Measurements from ENCODE around the gene IQSEC1. TPM values are rescaled to one million over a fixed set of nuclear protein-coding genes. Genes with fewer than 3 reads are reported as not detected.

IQSEC1 gene
- total RNA-seq, 2 donors from 2014 or later: 57.5 to 63.9 TPM

DNA sequence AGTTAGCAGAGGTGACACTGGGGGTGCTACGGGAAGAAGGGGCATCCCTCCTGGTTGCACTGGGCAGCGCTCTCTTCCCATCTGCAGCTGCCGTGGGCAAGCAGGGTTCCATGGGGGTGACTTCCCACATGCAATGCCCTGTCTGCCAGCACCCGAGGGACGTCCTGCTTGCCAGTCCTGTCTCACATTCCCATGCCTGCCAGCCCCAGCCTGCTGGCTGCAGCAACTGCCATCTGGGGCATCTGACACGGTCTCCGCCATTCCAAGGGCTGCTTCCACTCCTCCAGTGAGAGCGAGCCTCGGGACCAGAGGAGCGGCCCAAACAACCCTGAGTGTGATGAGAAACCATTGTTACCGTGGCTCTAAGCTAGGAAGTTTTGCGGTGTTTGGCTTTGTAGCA lies 186.5 kb downstream of the IQSEC1 start:
- no peak overlapping the region for H3K4me3 ChIP-seq
- no peak for DNase-seq (ENCODE audit: low spot score)

DNA sequence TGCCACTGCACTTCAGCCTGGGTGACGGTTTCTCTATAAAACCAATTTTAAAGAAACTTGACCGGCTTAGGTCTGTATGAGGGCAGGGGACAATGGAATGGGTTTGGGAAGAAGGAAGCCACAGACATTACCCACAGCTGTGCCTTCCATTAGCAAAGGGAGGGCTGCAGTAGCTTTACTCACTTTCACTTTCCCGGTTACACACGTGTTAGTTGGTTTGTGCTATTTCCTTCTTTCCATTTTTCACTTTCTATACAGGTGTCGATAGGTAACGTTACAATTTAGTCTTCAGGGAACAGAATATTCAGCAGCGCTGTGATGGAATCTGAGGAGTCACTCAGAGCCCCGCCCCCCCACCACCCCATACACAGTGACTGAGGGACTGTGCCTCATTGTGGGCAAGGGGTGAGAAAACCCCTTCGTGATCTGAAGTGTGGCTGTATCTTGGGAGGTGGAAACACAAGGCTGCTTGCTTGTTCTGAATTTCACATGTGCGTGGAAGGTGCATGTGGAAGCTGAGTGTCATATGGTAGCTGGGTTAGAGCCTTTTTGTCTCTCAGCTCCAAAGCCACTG lies 187.0 kb downstream of the IQSEC1 start:
- H3K4me1 ChIP-seq: peaks cover 0 to 8% of the 10 kb centered on the region in 2 donors
- H3K27ac ChIP-seq: no peak overlapping the region
- TF ChIP-seq, protein P1, sequence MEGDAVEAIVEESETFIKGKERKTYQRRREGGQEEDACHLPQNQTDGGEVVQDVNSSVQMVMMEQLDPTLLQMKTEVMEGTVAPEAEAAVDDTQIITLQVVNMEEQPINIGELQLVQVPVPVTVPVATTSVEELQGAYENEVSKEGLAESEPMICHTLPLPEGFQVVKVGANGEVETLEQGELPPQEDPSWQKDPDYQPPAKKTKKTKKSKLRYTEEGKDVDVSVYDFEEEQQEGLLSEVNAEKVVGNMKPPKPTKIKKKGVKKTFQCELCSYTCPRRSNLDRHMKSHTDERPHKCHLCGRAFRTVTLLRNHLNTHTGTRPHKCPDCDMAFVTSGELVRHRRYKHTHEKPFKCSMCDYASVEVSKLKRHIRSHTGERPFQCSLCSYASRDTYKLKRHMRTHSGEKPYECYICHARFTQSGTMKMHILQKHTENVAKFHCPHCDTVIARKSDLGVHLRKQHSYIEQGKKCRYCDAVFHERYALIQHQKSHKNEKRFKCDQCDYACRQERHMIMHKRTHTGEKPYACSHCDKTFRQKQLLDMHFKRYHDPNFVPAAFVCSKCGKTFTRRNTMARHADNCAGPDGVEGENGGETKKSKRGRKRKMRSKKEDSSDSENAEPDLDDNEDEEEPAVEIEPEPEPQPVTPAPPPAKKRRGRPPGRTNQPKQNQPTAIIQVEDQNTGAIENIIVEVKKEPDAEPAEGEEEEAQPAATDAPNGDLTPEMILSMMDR (IDR thresholded peaks at IDR 0.05): no peak
- H3K36me3 ChIP-seq: no peaks in the 10 kb centered on the region
- no peak for DNase-seq (ENCODE audit: low spot score)
- H3K4me3 ChIP-seq: no peak overlapping the region
- H3K27me3 ChIP-seq: no peaks in the 10 kb centered on the region
- H3K9me3 ChIP-seq: no peaks in the 10 kb centered on the region

More for the DNA sequence above, 186.5 kb downstream of the IQSEC1 start:
- Histone ChIP-seq H3K4me1 (peaks cover 0 to 12% of the 10 kb centered on the region in 2 donors), H3K9me3 (no peaks in the 10 kb centered on the region), H3K27ac (no peak overlapping the region), H3K27me3 (no peaks in the 10 kb centered on the region), H3K36me3 (no peaks in the 10 kb centered on the region)
- TF ChIP-seq, protein P1 (IDR thresholded peaks at IDR 0.05): no peak

DNA sequence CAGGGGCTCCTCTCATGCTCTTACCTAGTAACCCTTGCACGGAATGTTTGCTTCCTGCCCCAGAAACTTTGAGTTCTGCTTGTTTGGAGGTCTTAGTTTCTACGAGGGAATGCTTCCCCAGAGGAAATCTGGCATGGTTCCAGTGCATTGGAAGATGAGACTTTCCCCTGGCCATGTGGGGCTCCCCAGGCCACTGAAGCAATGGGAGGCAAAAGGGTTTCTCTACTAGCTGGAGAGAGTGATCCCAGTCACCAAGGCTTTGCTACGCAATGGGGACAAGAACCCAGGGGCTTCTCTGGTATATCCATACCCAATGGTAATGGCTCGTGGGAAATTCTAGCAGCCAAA lies 187.7 kb downstream of the IQSEC1 start:
- Histone ChIP-seq H3K27ac (no peak overlapping the region), H3K9me3 (no peaks in the 10 kb centered on the region), H3K36me3 (no peaks in the 10 kb centered on the region), H3K4me3 (no peak overlapping the region), H3K27me3 (no peaks in the 10 kb centered on the region), H3K4me1 (peaks cover 0 to 8% of the 10 kb centered on the region in 2 donors)
- no peak for DNase-seq (ENCODE audit: low spot score)
- TF ChIP-seq, protein P1 (IDR thresholded peaks at IDR 0.05): no peak

DNA sequence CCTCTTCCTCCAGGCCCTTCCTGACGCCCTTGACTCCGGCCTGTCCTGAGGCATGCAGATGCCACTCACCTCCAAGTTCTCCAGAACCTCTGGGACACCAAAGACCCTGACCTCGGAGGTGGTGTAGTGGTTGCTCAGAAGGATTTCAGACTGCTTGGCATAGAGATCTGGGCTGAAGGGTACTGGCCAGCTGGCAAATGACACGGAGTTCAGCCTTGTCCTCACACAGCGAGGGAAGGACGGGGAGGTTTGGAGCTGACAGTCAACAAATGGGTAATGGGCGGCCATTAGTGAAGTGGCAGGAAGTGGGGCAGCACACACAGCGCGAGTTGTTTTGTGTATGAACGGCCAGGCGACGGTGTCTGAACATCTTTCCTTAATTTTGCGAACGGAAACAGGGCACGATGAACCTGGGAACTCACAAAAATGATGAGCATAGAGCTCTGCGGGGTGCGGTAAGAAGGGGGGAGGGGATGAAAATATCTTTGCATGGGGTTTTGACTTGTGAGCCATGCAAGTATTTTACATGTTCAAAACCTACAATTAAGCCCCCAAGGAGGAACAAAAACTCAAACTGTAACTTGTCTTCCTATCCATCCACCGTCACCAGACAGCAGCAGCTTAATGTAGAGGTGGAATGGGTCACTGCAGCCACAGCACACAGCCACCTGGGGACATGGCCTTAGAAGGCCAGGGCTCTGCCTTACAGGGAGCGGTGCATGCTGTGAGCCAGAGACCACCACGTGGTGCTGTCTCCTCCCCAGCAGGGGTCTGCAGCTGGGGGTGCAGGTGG lies 188.2 kb downstream of the IQSEC1 start:
- Histone ChIP-seq H3K4me3 (no peak overlapping the region), H3K27me3 (no peaks in the 10 kb centered on the region), H3K4me1 (peaks cover 0 to 8% of the 10 kb centered on the region in 2 donors)

DNA sequence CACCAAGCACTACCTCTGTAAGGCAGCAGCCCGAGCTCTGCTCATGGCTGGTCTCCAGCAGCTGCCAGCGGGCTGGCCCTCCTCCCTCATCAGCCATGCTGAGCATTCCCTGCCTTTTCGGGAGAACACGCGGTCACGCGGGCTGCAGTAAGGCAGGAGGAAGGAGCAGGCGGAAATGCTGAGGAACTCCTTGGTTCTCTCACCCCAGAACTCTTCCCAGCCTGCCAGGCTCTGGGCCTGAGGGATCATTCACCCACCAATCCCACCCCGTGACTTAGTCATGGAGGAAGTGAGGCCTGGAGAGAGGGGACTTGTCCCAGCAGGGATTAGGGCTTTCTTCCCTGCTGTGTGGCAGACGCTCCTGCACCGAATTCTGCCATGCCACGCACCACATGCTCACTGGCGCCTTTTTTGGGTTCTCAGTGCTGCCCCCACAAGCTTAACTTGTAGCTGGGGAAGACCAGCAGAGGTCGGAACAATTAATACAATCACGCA lies 189.0 kb downstream of the IQSEC1 start:
- no peak for DNase-seq (ENCODE audit: low spot score)
- Histone ChIP-seq H3K9me3 (no peaks in the 10 kb centered on the region), H3K27ac (peak overlapping the region; percentile 16 to 75), H3K4me1 (peaks cover 0 to 8% of the 10 kb centered on the region in 2 donors), H3K36me3 (no peaks in the 10 kb centered on the region), H3K4me3 (no peak overlapping the region), H3K27me3 (no peaks in the 10 kb centered on the region)
- TF ChIP-seq, protein P1 (IDR thresholded peaks at IDR 0.05): no peak

More for the DNA sequence above, 188.2 kb downstream of the IQSEC1 start:
- Histone ChIP-seq H3K36me3 (no peaks in the 10 kb centered on the region), H3K27ac (peak overlapping the region in 1 of 2 donors; percentile 75), H3K9me3 (no peaks in the 10 kb centered on the region)
- TF ChIP-seq, protein P1 (IDR thresholded peaks at IDR 0.05): no peak
- no peak for DNase-seq (ENCODE audit: low spot score)
